Measurements from ENCODE around the gene TAS2R31. TPM values are rescaled to one million over a fixed set of nuclear protein-coding genes. Genes with fewer than 3 reads are reported as not detected.

The TAS2R31 gene
- total RNA-seq (10 to 100 TPM in 2 of 5 donors, 1 to 10 TPM in 1, not detected in 2; 7.7 to 27.2 (median 19.6) TPM), polyA plus RNA-seq (under 1 TPM in 1 of 3 donors, not detected in 2; 0.33 TPM)
- long read RNA-seq, donor 1 = 0 reads
- long read RNA-seq, donor 2 = 0 reads
- long read RNA-seq, donor 3 = 0 reads
- long read RNA-seq, donor 4 = 0 reads
- long read RNA-seq, donor 5 = 0 reads
- long read RNA-seq, donor 6, partial matches to known transcripts = 0 of 2 reads
- long read RNA-seq, donor 6, other reads (novel, unspliced or antisense) = 0 of 2 reads
- long read RNA-seq, donor 7 = 0 reads
- long read RNA-seq, donor 8 = 0 reads
- long read RNA-seq, donor 9, partial matches to known transcripts = 0 of 2 reads
- long read RNA-seq, donor 9, other reads (novel, unspliced or antisense) = 0 of 2 reads
- long read RNA-seq, donor 10 = 0 reads

- 94 to 99% (median 98%) methylated on average over 6 of the region's 6 CpGs for WGBS, 5 donors
- DNase-seq = no peak
- Histone ChIP-seq H3K4me1 (no peaks in the 10 kb centered on the region), H3K9me3 (no peaks in the 10 kb centered on the region), H3K27ac (no peak within 1 kb of the TSS), H3K4me3 (no peak within 1 kb of the TSS), H3K27me3 (no peaks in the 10 kb centered on the region), H3K36me3 (peaks cover 0 to 18% (median 12%) of the 10 kb centered on the region in 4 donors)
- TF ChIP-seq EP300 (IDR thresholded peaks at IDR 0.05) = no peak
- TF ChIP-seq POLR2AphosphoS5 (IDR thresholded peaks at IDR 0.05) = no peak
- no peak for TF ChIP-seq CTCF (IDR thresholded peaks at IDR 0.05)
- no peak for TF ChIP-seq POLR2A (IDR thresholded peaks at IDR 0.05)
- intact Hi-C loops (cut with DNase I; ENCODE audit: low total_unique reads) = no loop called here
Measured at GRCh38 chr12:11031307-11031706, at the start of gene TAS2R31. TAS2R31 (minus strand) TSS chr12:11031407; CDS start chr12:11031335, 72 bp downstream.

- intact Hi-C loops (cut with DNase I; ENCODE audit: low total_unique reads) = no loop called here
Measured at GRCh38 chr12:11078246-11078645, 47.0 kb upstream of the TAS2R31 start.

GRCh38 chr12:11075642-11076041 is 44.4 kb upstream of the TAS2R31 start:
- Histone ChIP-seq H3K27ac (no peak overlapping the region), H3K4me3 (no peak overlapping the region), H3K9me3 (peaks cover 0 to 4% (median under 1%) of the 10 kb centered on the region in 4 donors), H3K4me1 (peaks cover 0 to 18% (median 4%) of the 10 kb centered on the region in 4 donors), H3K27me3 (no peaks in the 10 kb centered on the region), H3K36me3 (no peaks in the 10 kb centered on the region)
- TF ChIP-seq POLR2A (IDR thresholded peaks at IDR 0.05) = no peak
- TF ChIP-seq EP300 (IDR thresholded peaks at IDR 0.05) = no peak
- no peak for TF ChIP-seq CTCF (IDR thresholded peaks at IDR 0.05)
- TF ChIP-seq POLR2AphosphoS5 (IDR thresholded peaks at IDR 0.05) = no peak
- DNase-seq = no peak
- 0 to 78% (median 65%) methylated on average over 2 to 3 of the region's 3 CpGs for WGBS, 5 donors
- intact Hi-C loops (cut with DNase I; ENCODE audit: low total_unique reads) = no loop called here

More at GRCh38 chr12:11078246-11078645, 47.0 kb upstream of the TAS2R31 start:
- WGBS, 5 donors = 86 to 100% (median 94%) methylated on average over 1 of the region's 1 CpG
- TF ChIP-seq POLR2A (IDR thresholded peaks at IDR 0.05) = no peak
- no peak for TF ChIP-seq CTCF (IDR thresholded peaks at IDR 0.05)
- no peak for TF ChIP-seq POLR2AphosphoS5 (IDR thresholded peaks at IDR 0.05)
- TF ChIP-seq EP300 (IDR thresholded peaks at IDR 0.05) = no peak
- no peaks in the 10 kb centered on the region for H3K27me3 ChIP-seq
- H3K4me1 ChIP-seq = peaks cover 0 to 4% (median 0%) of the 10 kb centered on the region in 4 donors
- no peak for DNase-seq
- no peak overlapping the region for H3K27ac ChIP-seq
- no peak overlapping the region for H3K4me3 ChIP-seq
- H3K9me3 ChIP-seq = peaks cover 0 to 12% (median 6%) of the 10 kb centered on the region in 4 donors
- H3K36me3 ChIP-seq = no peaks in the 10 kb centered on the region

GRCh38 chr12:11071414-11071813 is 40.2 kb upstream of the TAS2R31 start:
- H3K4me3 ChIP-seq = no peak overlapping the region
- H3K4me1 ChIP-seq = peaks cover 0 to 16% (median 4%) of the 10 kb centered on the region in 4 donors
- H3K27me3 ChIP-seq = no peaks in the 10 kb centered on the region
- WGBS, 5 donors = 49 to 60% (median 56%) methylated on average over 4 of the region's 4 CpGs
- TF ChIP-seq POLR2A (IDR thresholded peaks at IDR 0.05) = no peak
- TF ChIP-seq POLR2AphosphoS5 (IDR thresholded peaks at IDR 0.05) = no peak
- TF ChIP-seq EP300 (IDR thresholded peaks at IDR 0.05) = no peak
- no peak for TF ChIP-seq CTCF (IDR thresholded peaks at IDR 0.05)
- H3K36me3 ChIP-seq = no peaks in the 10 kb centered on the region
- DNase-seq = peak in 1 of 2 donors; percentile 30
- no peak overlapping the region for H3K27ac ChIP-seq
- H3K9me3 ChIP-seq = no peaks in the 10 kb centered on the region
- intact Hi-C loops (cut with DNase I; ENCODE audit: low total_unique reads) = no loop called here
